ENCODE data around the gene DICER1. TPM values are rescaled to one million over a fixed set of nuclear protein-coding genes. Genes with fewer than 3 reads are reported as not detected.

Gene DICER1
- total and polyA plus RNA-seq, 2 experiments from 2014 or later = 20.0 to 111 TPM

- no peak overlapping the region for H3K4me2 ChIP-seq
- no peaks in the 10 kb centered on the region for H3K4me1 ChIP-seq (ENCODE audit: insufficient read depth)
- no peaks in the 10 kb centered on the region for H4K20me1 ChIP-seq (ENCODE audit: insufficient read depth, poor library complexity, severe bottlenecking)
- no peaks in the 10 kb centered on the region for H3K36me3 ChIP-seq (replicated peaks; ENCODE audit: insufficient read depth, low read depth)
- DNase-seq (ENCODE audit: low spot score) = no peak
- H3K27ac ChIP-seq = no peak overlapping the region
- no peaks in the 10 kb centered on the region for H3K9me3 ChIP-seq (ENCODE audit: low read depth)
- no peaks in the 10 kb centered on the region for H3K9me2 ChIP-seq (replicated peaks; ENCODE audit: insufficient read depth)
- no peaks in the 10 kb centered on the region for H3K27me3 ChIP-seq
- TF ChIP-seq EZH2 (IDR thresholded peaks at IDR 0.05; ENCODE audit: borderline replicate concordance) (no peak), CTCF (IDR thresholded peaks at IDR 0.05; ENCODE audit: poor library complexity) (no peak), EZH2phosphoT487 (IDR thresholded peaks at IDR 0.05; ENCODE audit: low read depth, severe bottlenecking, unreplicated experiment) (no peak)
- WGBS (ENCODE audit: low lambda C conversion rate, missing lambda C conversion rate) = 97% methylated on average over 2 of the region's 3 CpGs
- H3K79me2 ChIP-seq = peaks cover 39% of the 10 kb centered on the region
- H3K4me3 ChIP-seq = no peak overlapping the region
- no peak overlapping the region for H2AFZ ChIP-seq
Measured at GRCh38 chr14:95125221-95125620, 32.1 kb downstream of the DICER1 start.

GRCh38 chr14:95123891-95124579 is 33.3 kb downstream of the DICER1 start:
- no peak for TF ChIP-seq EZH2 (IDR thresholded peaks at IDR 0.05; ENCODE audit: borderline replicate concordance)
- no peak for TF ChIP-seq EZH2phosphoT487 (IDR thresholded peaks at IDR 0.05; ENCODE audit: low read depth, severe bottlenecking, unreplicated experiment)
- TF ChIP-seq CTCF (IDR thresholded peaks at IDR 0.05; ENCODE audit: poor library complexity) = no peak
- H3K27ac ChIP-seq = no peak overlapping the region
- no peak overlapping the region for H3K4me2 ChIP-seq
- no peaks in the 10 kb centered on the region for H3K4me1 ChIP-seq (ENCODE audit: insufficient read depth)
- DNase-seq (ENCODE audit: low spot score) = no peak
- H3K27me3 ChIP-seq = no peaks in the 10 kb centered on the region
- no peaks in the 10 kb centered on the region for H3K9me2 ChIP-seq (replicated peaks; ENCODE audit: insufficient read depth)
- 92% methylated on average over 9 of the region's 9 CpGs for WGBS (ENCODE audit: low lambda C conversion rate, missing lambda C conversion rate)
- no peaks in the 10 kb centered on the region for H3K9me3 ChIP-seq (ENCODE audit: low read depth)
- H4K20me1 ChIP-seq (ENCODE audit: insufficient read depth, poor library complexity, severe bottlenecking) = no peaks in the 10 kb centered on the region
- H2AFZ ChIP-seq = no peak overlapping the region
- H3K79me2 ChIP-seq = peaks cover 38% of the 10 kb centered on the region
- no peaks in the 10 kb centered on the region for H3K36me3 ChIP-seq (replicated peaks; ENCODE audit: insufficient read depth, low read depth)
- no peak overlapping the region for H3K4me3 ChIP-seq

GRCh38 chr14:95122621-95122945 is 34.7 kb downstream of the DICER1 start:
- Histone ChIP-seq H3K4me3 (no peak overlapping the region), H3K9me3 (ENCODE audit: low read depth) (no peaks in the 10 kb centered on the region), H3K36me3 (replicated peaks; ENCODE audit: insufficient read depth, low read depth) (no peaks in the 10 kb centered on the region), H3K27ac (no peak overlapping the region), H3K9me2 (replicated peaks; ENCODE audit: insufficient read depth) (no peaks in the 10 kb centered on the region), H3K4me1 (ENCODE audit: insufficient read depth) (no peaks in the 10 kb centered on the region), H3K4me2 (no peak overlapping the region), H3K79me2 (peaks cover 38% of the 10 kb centered on the region), H2AFZ (no peak overlapping the region), H4K20me1 (ENCODE audit: insufficient read depth, poor library complexity, severe bottlenecking) (no peaks in the 10 kb centered on the region), H3K27me3 (no peaks in the 10 kb centered on the region)
- no peak for DNase-seq (ENCODE audit: low spot score)
- WGBS (ENCODE audit: low lambda C conversion rate, missing lambda C conversion rate) = 95% methylated on average over 12 of the region's 12 CpGs
- TF ChIP-seq EZH2phosphoT487 (IDR thresholded peaks at IDR 0.05; ENCODE audit: low read depth, severe bottlenecking, unreplicated experiment) = no peak
- no peak for TF ChIP-seq EZH2 (IDR thresholded peaks at IDR 0.05; ENCODE audit: borderline replicate concordance)
- TF ChIP-seq CTCF (IDR thresholded peaks at IDR 0.05; ENCODE audit: poor library complexity) = no peak

All from hepatocyte (in vitro differentiated cells).